GM18951 (cell line): ENCODE measurements around the gene TMEM107.

Experiments
- POLR2A ChIP-seq: IDR thresholded peaks from 4 replicates; pipeline ENCODE4 v1.6.1; 2011; ENCODE audit warnings: mild to moderate bottlenecking; ENCODE audit not compliant: insufficient read length, insufficient read depth; ENCODE audit errors: extremely low read depth
- in situ Hi-C: fragments of 300-500 bp; cut with MboI; formaldehyde crosslinking; loops from one replicate; pipeline ENCODE4 v1.12.0; 2022; ENCODE audit warnings: low sequenced_read_pairs, mixed read lengths, inconsistent platforms; ENCODE audit not compliant: unreplicated experiment

Gene TMEM107

DNA sequence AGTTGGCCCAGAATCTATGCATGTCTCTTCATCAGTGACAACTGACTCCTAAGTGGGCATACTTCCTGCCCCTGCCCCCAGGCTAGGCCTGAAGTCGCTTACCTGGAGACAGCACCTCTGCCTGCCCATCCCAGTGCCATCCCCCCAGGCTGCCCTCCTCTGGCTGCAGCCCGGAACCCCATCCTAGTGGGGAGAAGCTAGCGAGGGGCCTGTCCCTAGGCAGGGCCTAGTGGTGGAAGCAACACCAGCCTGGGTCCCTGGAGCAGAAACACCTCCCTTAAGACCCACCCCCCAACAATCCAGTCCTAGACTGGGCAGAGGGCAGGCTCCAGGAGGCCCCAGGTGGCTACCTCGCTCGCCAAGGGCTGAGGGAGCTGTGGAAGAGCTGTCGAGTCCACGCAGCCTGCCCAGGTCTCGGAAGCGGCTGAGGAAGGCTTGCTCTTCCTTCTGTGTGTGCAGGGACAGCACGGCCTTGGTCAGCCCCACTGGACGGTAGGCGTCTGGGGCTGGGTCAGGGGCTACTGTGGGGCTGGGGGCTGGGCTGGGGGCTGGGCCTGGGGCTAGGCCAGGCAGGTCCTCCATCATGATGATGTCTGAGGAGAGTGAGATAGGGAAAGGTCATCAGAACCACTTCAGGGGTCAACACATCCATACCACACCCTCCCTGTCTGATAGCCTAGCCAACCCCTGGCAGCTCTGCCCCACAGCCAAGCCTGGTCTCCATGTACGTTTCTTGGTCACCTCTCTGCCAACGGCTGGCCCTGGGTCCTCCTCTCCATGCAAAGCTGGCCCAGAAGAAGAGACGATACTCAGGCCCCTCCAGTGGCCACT is 31.6 kb downstream of the TMEM107 start:
- in situ Hi-C loops, result no loop called here
- no peak for TF ChIP-seq POLR2A

DNA sequence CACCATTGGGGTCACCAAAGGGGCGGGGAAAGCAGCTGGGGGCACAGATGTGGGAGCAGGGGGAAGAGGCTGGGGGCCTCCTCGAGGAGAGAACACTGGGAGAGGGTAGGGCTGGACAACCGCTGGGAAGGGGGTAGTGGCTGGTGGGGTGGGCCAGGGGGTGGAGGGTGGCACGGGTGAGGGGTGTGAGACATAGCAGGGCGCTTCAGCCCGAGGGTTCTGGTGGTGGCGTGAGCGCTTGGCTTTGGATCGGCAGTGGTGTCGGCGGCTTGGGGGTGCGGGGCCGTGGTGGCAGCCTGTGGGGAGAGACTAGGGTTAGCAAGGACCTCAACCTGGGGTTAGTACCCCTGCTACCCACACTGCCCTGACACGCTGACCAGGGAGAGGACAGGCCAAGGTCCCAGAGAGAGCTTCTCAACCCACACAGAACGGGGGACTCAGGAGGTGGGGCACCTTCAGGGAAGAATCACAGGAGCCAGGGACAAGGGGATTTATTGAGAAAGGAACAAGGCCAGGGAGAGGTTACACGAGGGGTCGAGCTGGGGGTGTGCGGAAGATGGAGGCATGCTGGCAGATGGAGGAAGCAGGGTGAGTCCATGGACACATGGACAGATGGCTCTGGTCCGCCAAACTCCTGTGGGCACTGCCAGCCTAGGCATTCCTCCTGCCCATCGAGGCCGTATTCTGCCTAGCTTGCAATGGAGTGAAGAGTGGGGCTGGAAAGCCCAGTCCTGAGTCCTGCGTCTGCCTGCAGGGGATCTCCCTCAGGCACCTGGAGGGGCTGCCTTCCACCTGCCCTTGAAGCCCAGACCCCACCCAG is 32.4 kb downstream of the TMEM107 start:
- in situ Hi-C loops, result no loop called here
- no peak for TF ChIP-seq POLR2A

DNA sequence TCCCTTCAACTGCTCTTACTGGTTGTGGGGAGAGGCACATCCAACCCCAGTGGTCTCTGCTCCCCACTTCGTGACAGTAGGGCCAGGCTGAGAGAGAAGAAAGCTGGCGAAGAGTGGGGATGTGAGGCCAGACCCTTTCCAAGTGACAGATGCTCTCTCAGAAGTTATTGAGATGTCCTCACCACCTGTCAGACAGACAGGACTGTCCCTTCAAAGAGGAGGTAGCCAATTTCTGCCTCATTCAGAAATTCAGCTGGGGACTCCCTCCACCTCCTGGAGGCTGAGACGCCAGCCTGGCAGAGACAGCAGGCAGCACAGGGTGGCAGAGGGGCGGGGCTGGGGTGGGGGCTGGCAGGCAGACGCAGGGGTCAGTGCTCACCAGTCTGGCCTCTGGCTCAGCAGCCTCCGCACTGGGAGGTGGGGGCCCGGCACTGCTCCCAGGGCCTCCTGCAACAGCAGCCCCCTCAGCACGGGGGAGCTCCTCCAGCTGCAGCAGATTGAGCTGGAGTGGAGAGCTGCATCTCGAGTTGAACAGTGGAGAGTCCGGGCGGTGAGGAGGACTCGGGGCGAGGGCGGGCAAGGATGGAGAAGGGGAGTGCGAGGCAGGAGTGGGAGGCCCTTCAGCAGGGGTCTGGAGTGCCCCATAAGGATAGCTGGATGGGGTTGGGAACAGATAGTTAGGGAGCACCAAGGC is 33.1 kb downstream of the TMEM107 start:
- TF ChIP-seq POLR2A, result no peak
- in situ Hi-C loops, result no loop called here

DNA sequence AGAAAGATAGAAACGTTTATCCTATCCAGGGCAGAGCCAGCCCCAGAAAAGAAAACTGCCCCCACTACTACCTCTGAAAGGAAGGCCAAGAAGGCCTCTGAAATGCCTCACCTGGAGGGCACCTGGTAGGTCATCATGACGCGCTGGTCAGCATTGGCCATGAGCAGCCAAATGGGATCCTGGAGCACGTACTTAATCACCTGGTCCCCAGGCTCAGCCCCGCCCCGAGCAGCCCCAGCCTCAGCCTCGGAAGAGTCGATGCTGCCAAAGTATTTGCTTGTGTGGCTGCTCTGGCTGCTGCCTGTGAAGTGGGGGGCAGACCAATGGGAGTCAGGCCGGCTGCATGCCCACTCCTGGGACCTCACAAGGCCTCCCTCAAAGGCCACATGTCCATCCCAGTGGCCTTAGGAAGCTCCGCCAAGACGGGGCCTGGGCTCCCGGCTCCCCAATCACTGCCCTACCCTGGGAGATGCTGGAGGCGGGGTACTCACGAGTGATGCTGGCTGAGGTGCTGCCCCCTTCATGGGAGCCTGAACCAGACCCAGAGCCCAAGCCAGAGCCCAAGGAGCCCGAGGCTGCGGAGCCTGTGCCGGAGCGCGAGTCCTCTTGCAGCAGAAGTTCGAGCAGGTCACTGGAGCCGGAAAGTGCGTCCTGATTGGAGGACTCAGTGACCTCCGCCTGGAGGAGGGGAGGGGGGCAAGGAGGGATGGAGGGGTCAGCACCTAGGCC is 33.9 kb downstream of the TMEM107 start:
- in situ Hi-C loops, result no loop called here

DNA sequence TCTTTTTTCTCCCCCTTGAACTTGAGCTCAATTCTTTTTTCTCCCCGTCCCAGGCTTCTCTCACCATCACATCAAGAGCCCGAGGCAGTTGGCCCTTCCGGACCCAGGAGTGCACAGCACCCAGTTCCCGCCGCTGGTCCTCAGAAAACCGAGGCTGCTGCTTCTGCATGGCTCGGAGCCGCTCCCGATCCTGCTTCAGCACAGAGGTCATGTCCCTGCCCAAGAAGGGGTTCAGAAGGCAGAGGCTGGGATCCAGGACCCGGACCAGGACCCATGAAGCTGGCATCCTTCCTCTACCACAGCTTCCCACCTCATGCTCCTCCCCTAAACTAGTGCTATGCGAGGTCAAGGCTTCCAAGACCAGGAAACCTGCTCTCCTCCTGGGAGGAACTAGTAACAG is 34.4 kb downstream of the TMEM107 start:
- no peak for TF ChIP-seq POLR2A
- in situ Hi-C loops, result no loop called here

More for the DNA sequence above, 33.9 kb downstream of the TMEM107 start:
- no peak for TF ChIP-seq POLR2A

DNA sequence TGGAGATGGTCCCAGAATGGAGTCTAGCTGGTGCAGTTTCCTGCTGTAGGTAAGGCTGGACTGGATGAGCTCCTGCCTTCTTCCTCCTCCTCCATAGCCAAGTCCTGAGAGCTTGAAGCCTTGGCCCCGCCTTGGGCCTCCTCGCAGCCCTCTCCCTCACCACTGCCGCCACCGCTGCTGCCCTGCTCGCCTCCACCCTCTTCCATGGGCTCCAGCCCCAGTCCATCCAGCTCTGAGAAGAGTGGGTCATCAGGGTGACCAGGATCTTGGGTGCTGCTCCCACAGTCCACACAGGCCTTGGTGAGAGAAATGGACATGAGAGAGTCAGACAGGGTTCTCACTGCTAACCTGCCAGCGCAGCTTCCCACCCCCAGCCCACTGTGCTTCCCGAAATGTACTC is 35.1 kb downstream of the TMEM107 start:
- no peak for TF ChIP-seq POLR2A
- in situ Hi-C loops, result no loop called here

DNA sequence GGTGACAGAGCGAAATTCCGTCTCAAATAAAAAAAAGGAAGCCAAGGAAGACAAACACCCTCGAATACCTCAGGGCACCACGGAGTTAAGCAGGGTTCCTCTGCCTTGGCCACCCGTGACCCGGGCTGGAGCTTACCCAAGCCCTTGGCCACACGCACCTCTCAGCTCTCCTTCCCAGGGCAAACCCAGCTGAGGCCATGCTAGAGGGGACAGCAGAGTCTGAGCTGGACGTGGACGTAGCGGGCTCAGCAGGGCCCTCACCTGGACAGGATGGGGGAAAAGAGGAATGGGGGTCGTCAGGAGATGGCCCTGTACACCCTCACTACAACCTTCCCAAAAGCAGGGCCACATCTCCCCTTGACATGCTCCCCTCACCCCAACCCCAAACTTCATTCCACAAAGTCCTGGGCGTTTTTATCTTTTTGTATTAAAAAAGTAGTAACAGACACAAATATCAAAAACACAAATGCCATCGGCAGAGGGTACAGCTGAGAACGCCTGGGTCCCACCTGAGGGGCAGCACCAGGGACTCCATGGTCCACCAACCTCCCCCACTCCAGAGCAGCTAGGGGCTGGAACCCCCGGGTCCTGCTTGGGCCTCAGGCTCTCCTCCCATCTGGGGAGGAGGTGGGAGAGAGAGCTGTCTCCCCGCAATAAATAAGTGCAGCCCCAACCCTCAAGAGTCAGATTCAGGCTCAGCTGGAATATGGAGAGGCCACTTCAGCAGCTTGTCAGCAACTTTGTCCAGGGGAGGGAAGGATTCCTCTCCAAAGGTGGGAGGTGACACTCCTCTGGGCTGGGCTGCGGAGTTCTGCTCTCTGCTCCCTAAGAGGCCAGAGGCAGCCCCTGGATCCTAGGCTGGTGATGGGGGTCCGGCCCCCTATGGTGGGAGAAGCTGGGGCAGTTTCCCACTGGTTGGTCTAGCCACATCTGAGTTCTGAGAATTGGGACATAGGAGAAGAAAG is 35.8 kb downstream of the TMEM107 start:
- in situ Hi-C loops, result no loop called here
- no peak for TF ChIP-seq POLR2A

DNA sequence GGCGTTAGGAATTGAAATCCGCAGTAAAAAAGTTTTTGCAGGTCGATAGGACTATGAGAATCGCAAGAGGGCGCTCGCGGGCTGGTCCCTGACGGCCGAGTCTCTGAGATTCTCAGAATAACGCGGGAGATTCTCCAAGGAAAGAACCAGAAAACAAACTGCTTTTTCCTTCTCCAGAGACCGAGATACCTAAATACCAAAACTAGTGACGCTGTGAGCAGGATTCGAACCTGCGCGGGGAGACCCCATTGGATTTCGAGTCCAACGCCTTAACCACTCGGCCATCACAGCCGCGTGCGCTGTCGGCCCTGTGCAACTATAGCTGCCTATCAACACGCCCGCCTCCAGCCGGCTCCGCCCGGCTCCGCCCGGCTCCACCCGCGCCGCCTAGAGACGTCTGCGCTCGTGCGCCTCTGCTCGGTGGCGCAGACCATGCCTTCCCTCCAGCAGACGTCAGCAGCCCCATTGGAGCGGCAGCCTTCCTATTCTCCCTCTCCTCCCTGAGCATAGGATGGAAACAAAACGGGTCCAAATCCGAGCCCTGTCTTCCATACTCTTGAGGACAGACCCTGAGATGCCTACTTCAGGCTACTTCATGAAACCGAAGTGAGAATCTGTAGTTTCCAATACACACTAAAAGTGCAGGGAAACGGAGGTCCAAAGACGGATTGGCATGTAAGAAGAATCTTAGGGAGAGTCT is 37.4 kb downstream of the TMEM107 start:
- TF ChIP-seq POLR2A, result peak; percentile 51
- in situ Hi-C loops, result no loop called here

DNA sequence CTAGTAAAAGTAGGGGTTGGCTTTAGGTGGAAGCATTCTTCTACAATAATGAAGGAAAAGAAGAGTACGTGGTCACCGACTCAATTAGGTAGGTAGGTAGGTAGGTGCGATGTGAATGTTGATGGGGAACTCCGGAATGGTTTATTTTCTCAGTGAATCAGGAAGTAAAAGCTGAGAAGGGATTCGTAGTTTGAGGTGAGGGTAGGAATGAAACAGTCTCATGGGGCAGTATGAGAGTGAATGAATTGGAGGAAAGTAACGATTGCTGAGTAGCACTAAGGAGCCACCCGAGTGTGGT is 37.9 kb downstream of the TMEM107 start:
- in situ Hi-C loops, result no loop called here
- TF ChIP-seq POLR2A, result no peak

DNA sequence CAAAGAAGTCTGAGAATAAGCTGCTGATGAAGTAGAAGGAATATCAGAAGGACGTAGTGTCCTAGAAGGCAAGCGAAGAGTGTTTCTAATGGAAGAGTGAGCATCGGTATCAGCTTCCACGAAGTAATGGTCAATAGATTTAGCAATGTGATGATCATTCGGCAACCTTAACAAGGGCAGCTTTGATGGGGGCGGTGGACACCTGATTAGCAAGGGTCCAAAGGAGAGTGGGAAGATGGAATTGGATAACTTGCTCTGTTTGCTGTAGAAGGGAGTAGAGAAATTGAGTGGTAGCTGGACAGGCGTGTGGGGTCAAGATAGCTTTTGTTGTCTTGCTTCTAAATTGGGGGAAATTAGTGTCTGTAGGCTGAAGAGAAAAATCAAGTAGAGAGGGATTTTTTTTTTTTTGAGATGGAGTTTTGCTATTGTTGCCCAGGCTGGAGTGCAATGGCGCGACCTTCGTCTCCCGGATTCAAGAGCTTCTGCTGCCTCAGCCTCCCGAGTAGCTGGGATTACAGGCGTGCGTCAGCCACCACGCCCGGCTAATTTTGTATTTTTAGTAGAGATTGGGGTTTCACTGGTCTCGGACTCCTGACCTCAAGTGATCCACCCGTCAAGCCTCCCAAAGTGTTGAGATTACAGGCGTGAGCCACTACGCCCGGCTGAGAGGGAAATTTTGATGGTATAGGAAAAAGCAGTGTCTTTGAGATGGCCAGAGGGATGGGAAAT is 38.4 kb downstream of the TMEM107 start:
- TF ChIP-seq POLR2A, result no peak
- in situ Hi-C loops, result no loop called here

DNA sequence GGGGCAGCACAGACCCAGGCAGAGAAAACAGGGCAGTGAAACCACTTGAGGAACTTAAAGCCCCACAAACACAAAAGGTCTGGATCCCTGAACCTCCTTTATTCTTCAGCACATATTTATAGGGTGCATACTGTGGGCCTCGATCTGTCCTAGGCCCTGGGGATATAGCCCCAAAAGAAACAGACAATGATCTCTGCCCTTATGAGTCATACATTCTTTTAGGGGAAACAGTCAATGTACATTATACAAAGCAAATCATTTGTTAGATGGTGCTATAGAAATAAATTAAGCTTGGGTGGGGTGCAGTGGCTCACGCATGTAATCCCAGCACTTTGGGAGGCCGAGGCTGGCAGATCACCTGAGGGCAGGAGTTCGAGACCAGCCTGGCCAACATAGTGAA is 42.2 kb downstream of the TMEM107 start:
- in situ Hi-C loops, result no loop called here
- no peak for TF ChIP-seq POLR2A
